HCT116 (cell line): ENCODE data around the gene VTI1A. TPM values are rescaled to one million over a fixed set of nuclear protein-coding genes. Genes with fewer than 3 reads are reported as not detected.

Source experiments
- ATAC-seq: fragments of 200-7000 bp; cut with Tn5 transposase; 2 replicates; pipeline ENCODE4 v1.9.1; 2020; ENCODE audit warnings: mild to moderate bottlenecking, moderate library complexity
- BruUV-seq: library from RNA; stranded (reverse); fragments of 400-500 nt; replicated peaks from 2 replicates; lab custom pipeline; 2021; lab: Mats Ljungman, UMichigan
- CTCF ChIA-PET: fragments of 300-600 bp; sonication (Branson Sonifier 250); formaldehyde crosslinking; loops from one replicate; lab custom pipeline; 2021; ENCODE audit warnings: antibody characterized with exemption; lab: Charles Lee
- POLR2A ChIA-PET: fragments of 300-600, 350-600 bp; sonication (Branson Sonifier 250); formaldehyde crosslinking; loops from one replicate; lab custom pipeline; 2021; ENCODE audit warnings: antibody characterized with exemption; lab: Charles Lee
- RAD21 ChIA-PET, 2 experiments: fragments of 300-600 bp; sonication (Branson Sonifier 250); formaldehyde crosslinking; loops; one replicate each; lab custom pipeline; 2023; ENCODE audit warnings: low total read pairs in 2 of 2; ENCODE audit not compliant: uncharacterized antibody in 2 of 2, unreplicated experiment in 2 of 2, low non-redundant PET in 1 of 2; lab: Charles Lee
- DNase-seq: peaks from one replicate; pipeline ENCODE4 v3.0.0-alpha.2; 2010; ENCODE audit warnings: low read depth, low spot score
- H2AFZ ChIP-seq: fragments of 200-600 bp; shearing (Covaris generic), sonication (generic); 2 replicates; pipeline ENCODE4 v1.6.1; 2017; ENCODE audit warnings: low read depth, mixed run types, mixed read lengths, antibody characterized with exemption, low read length; ENCODE audit not compliant: poor library complexity, severe bottlenecking
- H3K27ac ChIP-seq: 2 replicates; pipeline ENCODE4 v1.5.1; 2012; ENCODE audit warnings: low read depth, low read length
- H3K27me3 ChIP-seq: fragments of 200-600 bp; sonication (generic); 2 replicates; pipeline ENCODE4 v1.6.1; 2016; ENCODE audit warnings: mixed run types, low read length, mixed read lengths; ENCODE audit not compliant: insufficient read depth
- H3K36me3 ChIP-seq, 2 experiments: fragments of 200-500 bp in 1 of 2; fragments of 200-600 bp in 1 of 2; sonication (Bioruptor generic) in 1 of 2; sonication (generic) in 1 of 2; 2 replicates each; pipeline versions ENCODE4 v1.5.1 to v1.6.1; 2014 to 2016; ENCODE audit warnings: low read length in 2 of 2, inconsistent platforms in 1 of 2, mixed read lengths in 1 of 2, mixed run types in 1 of 2; ENCODE audit not compliant: insufficient read depth in 2 of 2, control insufficient read depth in 1 of 2
- H3K4me1 ChIP-seq, 2 experiments: fragments of 200-600 bp in 1 of 2; sonication (generic) in 1 of 2; 2 replicates each; pipeline versions ENCODE4 v1.5.1 to v1.6.1; 2012 to 2017; ENCODE audit warnings: low read length in 2 of 2, inconsistent platforms in 1 of 2, mild to moderate bottlenecking in 1 of 2, mixed read lengths in 1 of 2, mixed run types in 1 of 2, moderate library complexity in 1 of 2; ENCODE audit not compliant: insufficient read depth in 2 of 2, control insufficient read depth in 1 of 2
- H3K4me2 ChIP-seq: fragments of 200-600 bp; sonication (generic); 2 replicates; pipeline ENCODE4 v1.6.1; 2017; ENCODE audit warnings: mixed run types, low read length, mixed read lengths
- H3K4me3 ChIP-seq, 2 experiments: fragments of 200-600 bp in 1 of 2; sonication (generic) in 1 of 2; replicated peaks in 1 of 2; 2 replicates each; pipeline ENCODE4 v1.5.1; 2011 to 2016; ENCODE audit warnings: low read length in 2 of 2, control low read depth in 1 of 2, low read depth in 1 of 2, mild to moderate bottlenecking in 1 of 2, mixed read lengths in 1 of 2, mixed run types in 1 of 2
- H3K79me2 ChIP-seq: fragments of 200-600 bp; sonication (generic); 2 replicates; pipeline ENCODE4 v1.6.1; 2017; ENCODE audit warnings: mild to moderate bottlenecking, mixed run types, low read length, moderate library complexity, mixed read lengths; ENCODE audit not compliant: insufficient read depth
- H3K9ac ChIP-seq: fragments of 200-600 bp; sonication (generic); 2 replicates; pipeline ENCODE4 v1.6.1; 2016; ENCODE audit warnings: low read length, mixed read lengths
- H3K9me2 ChIP-seq: fragments of 200-600 bp; sonication (generic), shearing (Covaris generic); 2 replicates; pipeline ENCODE4 v1.6.1; 2017; ENCODE audit warnings: mixed run types, mild to moderate bottlenecking, moderate library complexity; ENCODE audit not compliant: insufficient read depth
- H3K9me3 ChIP-seq, 2 experiments: fragments of 200-500 bp in 1 of 2; fragments of 200-600 bp in 1 of 2; sonication (Bioruptor generic) in 1 of 2; sonication (generic) in 1 of 2; 2 replicates each; pipeline ENCODE4 v1.6.1; 2014 to 2017; ENCODE audit warnings: low read length in 2 of 2, mixed read lengths in 2 of 2, inconsistent platforms in 1 of 2, low read depth in 1 of 2, mild to moderate bottlenecking in 1 of 2, mixed run types in 1 of 2, moderate library complexity in 1 of 2; ENCODE audit not compliant: control insufficient read depth in 1 of 2, insufficient read depth in 1 of 2
- H4K20me1 ChIP-seq: fragments of 200-600 bp; sonication (generic), shearing (Covaris generic); 2 replicates; pipeline ENCODE4 v1.6.1; 2017; ENCODE audit warnings: mixed run types, mild to moderate bottlenecking, moderate library complexity; ENCODE audit not compliant: insufficient read depth
- EGR1 ChIP-seq: IDR thresholded peaks from 2 replicates; pipeline ENCODE4 v1.6.1; 2012; ENCODE audit warnings: low read depth
- ELF1 ChIP-seq: IDR thresholded peaks from 2 replicates; pipeline ENCODE4 v1.6.1; 2012; ENCODE audit warnings: low read depth, borderline replicate concordance
- EZH2 ChIP-seq: fragments of 200-600 bp; sonication (generic); IDR thresholded peaks from 2 replicates; pipeline ENCODE4 v1.6.1; 2017; ENCODE audit warnings: antibody characterized with exemption, mixed run types
- JUND ChIP-seq: IDR thresholded peaks from 2 replicates; pipeline ENCODE4 v1.6.1; 2012
- POLR2A ChIP-seq: IDR thresholded peaks from 2 replicates; pipeline ENCODE4 v1.7.0; 2011; ENCODE audit warnings: borderline replicate concordance; ENCODE audit not compliant: insufficient read depth, insufficient read length; ENCODE audit errors: extremely low read depth
- RAD21 ChIP-seq: IDR thresholded peaks from 2 replicates; pipeline ENCODE4 v1.6.1; 2012; ENCODE audit warnings: low read depth, mild to moderate bottlenecking
- SRF ChIP-seq: IDR thresholded peaks from 2 replicates; pipeline ENCODE4 v1.6.1; 2012; ENCODE audit warnings: low read depth
- YY1 ChIP-seq: IDR thresholded peaks from 2 replicates; pipeline ENCODE4 v1.6.1; 2011; ENCODE audit warnings: low read length, low read depth, moderate library complexity, mild to moderate bottlenecking; ENCODE audit not compliant: insufficient replicate concordance; ENCODE audit errors: extremely low read depth
- ZNF274 ChIP-seq: fragments of 200-500 bp; sonication (Bioruptor generic); IDR thresholded peaks from 2 replicates; pipeline ENCODE4 v1.6.1; 2014; ENCODE audit warnings: mild to moderate bottlenecking, low read depth, low read length, inconsistent platforms
- intact Hi-C: fragments of 100-400 bp; cut with micrococcal nuclease; formaldehyde crosslinking; loops from 2 replicates; pipeline ENCODE4 v1.10.0; 2022
- total RNA-seq: library from RNA; stranded (reverse); gene quantifications from one replicate; pipeline ENCODE4 v1.2.1, GENCODE V29; 2021; ENCODE audit not compliant: unreplicated experiment
- TF ChIP-seq, protein P1 (sequence below), 3 experiments: fragments of 200-600 bp in 1 of 3; sonication (generic) in 1 of 3; IDR thresholded peaks in 2 of 3; conservative IDR thresholded peaks in 1 of 3; 2 replicates each; pipeline ENCODE4 v1.5.1; 2012 to 2017; ENCODE audit warnings: low read depth in 2 of 3, low read length in 2 of 3, antibody characterized with exemption in 1 of 3, borderline replicate concordance in 1 of 3, control low read depth in 1 of 3, mild to moderate bottlenecking in 1 of 3, mixed read lengths in 1 of 3, mixed run types in 1 of 3, moderate library complexity in 1 of 3; ENCODE audit not compliant: insufficient read depth in 1 of 3

The VTI1A gene
- total RNA-seq, 1 experiment from 2014 or later, result 80.7 TPM

DNA sequence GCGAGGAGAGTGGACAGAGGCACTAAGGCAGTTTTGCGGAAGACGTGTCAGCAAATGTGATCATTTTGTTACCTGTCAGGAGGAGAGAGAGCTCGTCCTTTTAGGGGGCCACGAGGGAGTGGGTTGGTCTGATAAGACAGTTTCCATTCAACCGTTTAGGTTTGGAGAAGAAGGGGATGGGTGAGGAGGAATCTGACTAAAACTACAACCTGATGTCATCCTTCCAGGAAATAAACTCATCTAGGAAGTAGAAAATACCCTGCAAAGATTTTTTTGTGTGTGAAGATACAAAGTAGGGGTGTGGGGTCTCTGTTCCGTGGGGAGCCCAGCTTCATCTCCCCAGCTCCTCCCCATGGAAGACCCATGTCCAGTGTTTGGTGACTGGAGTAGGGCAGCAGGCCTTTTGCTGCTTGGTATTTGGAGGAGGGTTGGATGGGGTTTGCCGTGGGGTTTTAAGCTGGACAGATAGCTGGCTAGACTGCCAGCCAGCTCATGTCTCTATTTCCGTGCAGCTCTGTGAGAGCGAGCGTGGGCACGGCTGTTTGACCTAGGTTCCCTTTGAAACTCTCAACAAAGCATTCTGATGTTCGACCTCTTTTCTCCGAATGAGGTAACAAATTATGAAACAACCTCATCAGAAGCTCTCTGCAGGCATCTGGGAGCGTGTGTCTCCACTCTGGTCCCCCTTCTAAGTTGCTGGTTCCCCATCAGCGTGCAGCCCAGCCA lies 367.0 kb downstream of the VTI1A start:
- DNase-seq, result no peak
- no peak for ATAC-seq
- no peak overlapping the region for H2AFZ ChIP-seq
- no peaks in the 10 kb centered on the region for H4K20me1 ChIP-seq
- H3K36me3 ChIP-seq, result peaks cover 0 to 13% of the 10 kb centered on the region in 2 experiments; a peak in 2 of 4 replicates
- RAD21 ChIA-PET, result no interaction called here
- H3K27me3 ChIP-seq, result no peaks in the 10 kb centered on the region
- H3K27ac ChIP-seq, result no peak overlapping the region
- TF ChIP-seq, protein P1, sequence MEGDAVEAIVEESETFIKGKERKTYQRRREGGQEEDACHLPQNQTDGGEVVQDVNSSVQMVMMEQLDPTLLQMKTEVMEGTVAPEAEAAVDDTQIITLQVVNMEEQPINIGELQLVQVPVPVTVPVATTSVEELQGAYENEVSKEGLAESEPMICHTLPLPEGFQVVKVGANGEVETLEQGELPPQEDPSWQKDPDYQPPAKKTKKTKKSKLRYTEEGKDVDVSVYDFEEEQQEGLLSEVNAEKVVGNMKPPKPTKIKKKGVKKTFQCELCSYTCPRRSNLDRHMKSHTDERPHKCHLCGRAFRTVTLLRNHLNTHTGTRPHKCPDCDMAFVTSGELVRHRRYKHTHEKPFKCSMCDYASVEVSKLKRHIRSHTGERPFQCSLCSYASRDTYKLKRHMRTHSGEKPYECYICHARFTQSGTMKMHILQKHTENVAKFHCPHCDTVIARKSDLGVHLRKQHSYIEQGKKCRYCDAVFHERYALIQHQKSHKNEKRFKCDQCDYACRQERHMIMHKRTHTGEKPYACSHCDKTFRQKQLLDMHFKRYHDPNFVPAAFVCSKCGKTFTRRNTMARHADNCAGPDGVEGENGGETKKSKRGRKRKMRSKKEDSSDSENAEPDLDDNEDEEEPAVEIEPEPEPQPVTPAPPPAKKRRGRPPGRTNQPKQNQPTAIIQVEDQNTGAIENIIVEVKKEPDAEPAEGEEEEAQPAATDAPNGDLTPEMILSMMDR (IDR thresholded peaks at IDR 0.05 in 2 of 3, conservative IDR thresholded peaks at IDR 0.05 in 1 of 3; ENCODE audit: borderline replicate concordance in 1 of 3, insufficient read depth in 1 of 3, low read depth in 2 of 3, low read length in 2 of 3), result no peak
- TF ChIP-seq RAD21 (no peak), POLR2A (no peak), EZH2 (no peak), YY1 (no peak), ELF1 (no peak), JUND (no peak), SRF (no peak), ZNF274 (no peak), EGR1 (no peak)
- no peaks in the 10 kb centered on the region for H3K9me2 ChIP-seq
- no TSS peak for BruUV-seq
- POLR2A ChIA-PET, result interaction anchor here (0.7 kb wide), 1 partner anchor 382 kb away, joined by 3 read pairs; no protein-coding TSS in a partner anchor
- H3K79me2 ChIP-seq, result peaks cover 3% of the 10 kb centered on the region; the same call in 1 of the 2 replicates
- H3K4me1 ChIP-seq, result peaks cover 64 to 74% of the 10 kb centered on the region in 2 experiments
- intact Hi-C loops, result loop anchor here (5.0 to 10.0 kb wide), 3 partner anchors 138 to 337 kb away; partner anchors contain the start of gene TCF7L2
- H3K9me3 ChIP-seq, result no peaks in the 10 kb centered on the region
- CTCF ChIA-PET, result no interaction called here
- H3K9ac ChIP-seq, result no peak overlapping the region
- no peak overlapping the region for H3K4me2 ChIP-seq
- no peak overlapping the region for H3K4me3 ChIP-seq
